A549 treated with GW870086 at 1 μM for 4 hours (cell line): ENCODE results near the gene ATP13A1. TPM values are rescaled to one million over a fixed set of nuclear protein-coding genes. Genes with fewer than 3 reads are reported as not detected.

ENCODE experiments used
- total RNA-seq: library from RNA; stranded (reverse); fragments of 200-300 nt; extraction: Qiagen RNA extraction; gene quantifications from 5 replicates; pipeline ENCODE4 v1.2.3, GENCODE V29; 2022; ENCODE audit warnings: low read depth

The ATP13A1 gene
- 22.5 to 34.4 TPM (median 32.4 TPM) in 5 replicates for total RNA-seq

GRCh38 chr19:19663256-19664120 is at the start of gene ATP13A1:
TSS of gene ATP13A1 (minus strand) at chr19:19663676. CDS start at chr19:19663666, 10 bp downstream.

DNA sequence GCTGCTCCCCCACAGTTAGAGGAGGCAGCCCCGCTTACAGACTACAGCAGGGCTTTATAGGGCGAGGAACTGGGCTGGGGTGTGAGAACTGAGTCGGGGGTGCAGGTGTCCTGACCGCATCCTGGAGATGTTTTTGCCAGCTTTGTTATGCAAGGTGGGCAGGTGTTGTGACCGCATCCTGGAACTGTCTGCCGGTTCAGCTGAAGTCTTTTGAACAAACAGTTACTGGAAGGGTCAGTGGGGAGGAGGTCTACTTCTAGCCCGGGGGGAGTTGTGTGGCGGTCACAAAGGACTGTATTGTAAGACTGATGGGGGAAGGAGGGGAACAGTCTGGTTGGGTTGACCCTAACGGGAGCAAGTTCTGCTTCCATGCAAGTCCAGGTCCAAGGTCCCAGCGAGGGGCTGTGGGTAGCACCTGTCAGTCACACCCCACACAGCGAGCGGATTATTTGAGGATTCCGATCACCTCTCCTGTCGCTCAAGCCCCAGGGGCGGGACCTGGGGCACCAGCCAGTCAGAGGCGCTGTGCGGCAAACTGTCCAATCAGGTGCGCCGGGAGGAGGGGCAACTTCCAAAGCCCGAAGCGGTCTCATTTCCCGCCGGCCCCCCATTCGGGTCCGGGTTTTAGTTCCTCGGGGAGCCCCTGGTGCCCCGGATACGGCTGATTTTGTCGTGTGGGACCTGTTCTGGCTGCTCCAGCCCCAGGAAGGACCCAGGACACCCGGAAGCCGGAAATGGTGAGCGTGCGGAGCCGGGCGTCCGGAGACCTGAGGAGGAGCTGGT is 4.9 kb upstream of the ATP13A1 start, which contains the start of gene ZNF101:
TSS of gene ZNF101 (plus strand) at position 610 of the 783 bp plus-strand sequence. CDS start at position 735, 125 bp downstream.

GRCh38 chr19:19643158-19644053 is 20.1 kb downstream of the ATP13A1 start, which contains the start of gene GMIP:
TSS of gene GMIP (minus strand) at chr19:19643657. CDS start at chr19:19643529, 128 bp downstream.

GRCh38 chr19:19627621-19628500 is 35.6 kb downstream of the ATP13A1 start, which contains the start of gene LPAR2:
TSS of gene LPAR2 (minus strand) at chr19:19628220. CDS start at chr19:19627275, 945 bp downstream.

DNA sequence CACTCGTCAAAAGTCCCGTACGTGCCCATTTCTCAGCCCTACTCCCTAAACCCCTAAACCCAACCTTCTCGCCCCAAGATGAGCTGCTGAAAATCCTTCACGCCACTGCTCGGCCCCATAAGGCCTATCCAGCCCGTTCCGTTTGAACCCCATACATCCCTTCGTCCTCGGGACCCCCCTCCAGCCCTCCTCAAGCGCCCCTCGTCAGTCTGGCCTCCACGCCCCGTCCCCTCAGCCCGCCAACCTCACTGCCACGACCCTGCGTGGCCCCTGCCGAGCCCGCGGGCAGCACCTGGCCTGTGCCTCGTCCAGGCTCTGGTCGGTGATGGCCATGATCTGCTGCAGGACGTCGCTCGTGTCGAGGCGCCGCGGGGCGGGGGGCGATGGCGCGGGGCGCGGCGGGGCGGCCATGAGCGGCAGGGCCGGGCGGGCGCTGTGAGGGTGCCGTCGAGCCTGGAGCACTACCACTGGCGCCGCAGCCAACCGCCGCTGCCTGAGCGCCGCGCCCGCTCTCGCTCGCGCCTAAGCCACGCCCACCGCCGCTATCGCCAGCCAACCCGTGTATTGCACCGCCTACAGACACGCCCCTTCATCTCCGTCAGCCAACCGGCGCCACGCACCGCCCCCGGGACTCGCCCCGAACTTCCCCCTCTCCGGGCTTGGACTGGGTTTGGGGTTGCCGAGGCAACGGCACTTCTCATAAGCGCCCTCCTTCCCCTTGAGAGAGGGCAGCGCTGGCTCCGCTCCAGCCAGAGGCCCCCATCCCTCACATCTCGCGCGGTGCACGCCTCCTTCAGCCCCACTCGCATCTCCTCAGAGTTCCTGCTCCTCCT is 45.0 kb downstream of the ATP13A1 start, which contains the start of gene PBX4:
TSS of gene PBX4 (minus strand) at position 469 of the 833 bp plus-strand sequence. CDS start at position 411, 58 bp downstream.

Other genes with a start within 250 kb of the ATP13A1 start
- 0.86 to 1.8 TPM (median 1.7 TPM) in 5 replicates for gene TSSK6, start 148.1 kb downstream of the ATP13A1 start, total RNA-seq
- 145 to 183 TPM (median 161 TPM) in 5 replicates for gene NDUFA13, start 147.5 kb downstream of the ATP13A1 start, total RNA-seq
- 2.2 to 3.8 TPM (median 3.1 TPM) in 5 replicates for gene YJEFN3, start 134.8 kb downstream of the ATP13A1 start, total RNA-seq
- 0.08 to 0.31 TPM (median 0.20 TPM) in 5 replicates for gene CILP2, start 125.4 kb downstream of the ATP13A1 start, total RNA-seq
- 1.5 to 2.9 TPM (median 2.2 TPM) in 5 replicates for gene PBX4, start 45.0 kb downstream of the ATP13A1 start, total RNA-seq
- 4.4 to 5.7 TPM (median 4.9 TPM) in 5 replicates for gene LPAR2, start 35.5 kb downstream of the ATP13A1 start, total RNA-seq
- 4.5 to 7.1 TPM (median 6.1 TPM) in 5 replicates for gene GMIP, start 20.0 kb downstream of the ATP13A1 start, total RNA-seq
- gene ZNF101, start 5.2 kb upstream of the ATP13A1 start, total RNA-seq: 2.2 to 6.6 TPM (median 4.7 TPM) in 5 replicates
- 1.7 to 2.6 TPM (median 2.1 TPM) in 5 replicates for gene ZNF14, start 69.4 kb upstream of the ATP13A1 start, total RNA-seq
- gene ZNF506, start 158.1 kb upstream of the ATP13A1 start, total RNA-seq: 0.13 to 0.49 TPM (median 0.27 TPM) in 4 of 5 replicates, not detected in the other
- gene ZNF253, start 202.2 kb upstream of the ATP13A1 start, total RNA-seq: 0.06 TPM in 1 of 5 replicates, not detected in the others
- gene ZNF93, start 237.3 kb upstream of the ATP13A1 start, total RNA-seq: not detected in 5 replicates